ENCODE results near the gene NOL7.
A peak's percentile ranks its signal among the peaks of the same experiment; 100 is the strongest.

The NOL7 gene

DNA sequence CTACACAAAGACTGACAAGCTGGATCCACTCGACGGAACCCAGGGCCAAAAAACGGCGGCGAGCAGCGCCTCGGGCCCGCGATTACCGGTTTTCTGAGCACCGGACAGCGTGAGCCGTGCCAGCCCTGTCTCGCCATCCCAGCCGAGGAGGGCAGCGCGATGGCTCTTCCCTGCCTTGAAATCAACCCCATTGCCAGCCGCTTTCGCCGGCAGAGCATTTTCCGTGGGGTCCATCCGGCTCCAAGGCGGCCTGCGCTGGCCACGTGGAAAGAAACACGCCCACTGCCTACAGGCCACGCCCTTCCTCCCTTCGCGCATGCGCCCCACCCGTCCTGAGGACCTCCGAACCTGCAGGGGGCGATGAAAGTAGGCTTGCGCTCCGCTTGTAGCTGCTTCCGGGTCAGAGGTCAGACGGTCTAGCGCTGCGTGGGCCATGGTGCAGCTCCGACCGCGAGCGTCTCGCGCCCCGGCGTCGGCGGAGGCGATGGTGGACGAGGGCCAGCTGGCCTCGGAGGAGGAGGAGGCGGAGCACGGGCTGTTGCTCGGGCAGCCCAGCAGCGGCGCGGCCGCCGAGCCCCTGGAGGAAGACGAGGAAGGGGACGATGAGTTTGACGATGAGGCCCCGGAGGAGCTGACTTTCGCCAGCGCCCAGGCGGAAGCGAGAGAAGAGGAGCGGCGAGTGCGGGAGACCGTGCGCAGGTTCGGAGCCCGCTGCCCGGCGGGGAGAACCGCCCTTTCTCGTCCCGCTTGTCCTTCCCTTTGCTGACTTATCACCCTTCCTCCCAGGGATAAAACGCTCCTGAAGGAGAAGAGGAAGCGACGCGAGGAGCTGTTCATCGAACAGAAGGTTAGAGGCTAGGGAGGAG, at the start of gene NOL7:
NOL7 (plus strand) TSS at position 410 of the 866 bp plus-strand sequence; CDS start at position 434, 24 bp downstream.
- DNase-seq, result peak; percentile 96

DNA sequence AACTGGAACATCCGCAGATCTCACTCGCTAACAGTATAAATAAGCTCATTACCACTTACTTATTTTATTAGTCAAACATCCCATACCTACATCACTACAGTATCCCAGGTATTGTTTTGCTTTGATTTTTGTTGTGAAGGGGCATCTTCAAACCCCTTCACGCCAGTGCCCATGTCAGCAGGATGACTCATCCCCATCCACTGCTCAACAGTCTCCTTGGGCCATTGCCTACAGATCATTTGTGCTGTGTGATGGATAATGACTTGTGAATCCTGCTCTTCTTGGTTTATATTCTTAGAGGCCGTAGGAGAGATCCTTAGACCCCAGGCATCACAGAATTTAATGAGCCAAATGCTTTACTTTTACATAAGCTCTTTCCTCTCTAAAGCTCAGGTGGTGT, 49.2 kb upstream of the NOL7 start:
- no peak for DNase-seq

DNA sequence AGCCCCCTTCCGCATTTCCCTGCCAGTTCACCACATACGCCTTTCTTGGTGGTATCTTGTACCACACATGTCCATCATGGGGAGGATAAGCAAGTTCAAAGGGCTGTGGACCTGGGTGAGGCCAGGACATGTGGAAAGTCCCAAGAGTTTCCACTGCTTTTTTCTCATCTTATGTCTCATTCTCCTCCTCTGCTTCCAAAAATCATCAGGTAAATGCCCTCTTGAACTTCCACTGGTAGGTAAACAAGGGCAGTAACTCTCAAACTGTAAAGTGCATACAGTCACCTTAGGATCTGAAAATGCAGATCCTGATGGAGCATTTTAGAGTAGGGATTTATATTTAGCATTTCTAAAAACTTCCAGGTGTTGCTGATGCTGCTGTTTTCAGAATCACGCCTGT, 48.6 kb upstream of the NOL7 start:
- no peak for DNase-seq

DNA sequence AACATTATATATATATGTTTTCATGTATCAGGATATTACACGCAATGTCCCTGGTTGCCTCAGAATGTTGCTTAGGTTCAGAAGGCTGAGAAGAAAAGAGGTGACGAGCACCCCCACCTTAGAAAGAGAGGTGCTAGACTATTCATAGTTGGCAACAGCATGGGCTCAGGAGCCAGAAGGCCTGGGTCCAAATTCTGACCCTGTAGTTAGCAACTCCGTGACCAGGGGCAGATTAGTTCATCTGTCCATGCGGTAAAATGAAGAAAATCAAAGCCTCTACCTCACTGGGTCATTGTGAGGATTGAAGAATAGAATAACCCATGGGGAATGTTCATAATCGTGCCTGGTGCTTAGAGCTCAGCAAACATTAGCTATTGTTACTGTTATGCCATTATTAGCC, 46.2 kb upstream of the NOL7 start:
- DNase-seq, result no peak

DNA sequence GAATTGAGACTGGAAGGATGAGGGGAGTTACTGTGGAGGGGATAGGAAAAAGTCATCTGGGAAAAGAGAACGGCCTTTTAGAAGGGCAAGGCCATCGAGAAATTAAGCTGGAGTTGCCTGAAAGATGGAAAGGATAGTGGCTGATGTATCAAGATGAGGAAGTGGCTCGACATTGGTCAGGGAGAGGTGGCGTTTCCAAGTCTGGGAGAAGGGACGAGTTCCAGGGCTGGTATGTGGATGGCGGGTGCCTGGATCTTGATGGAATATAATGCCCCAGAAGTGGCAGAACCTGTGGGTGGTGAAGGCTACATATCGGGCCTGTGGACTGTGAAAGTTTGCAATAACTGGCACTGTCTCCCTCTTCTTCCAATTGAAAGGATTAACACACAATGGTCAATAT, 42.9 kb upstream of the NOL7 start:
- no peak for DNase-seq

DNA sequence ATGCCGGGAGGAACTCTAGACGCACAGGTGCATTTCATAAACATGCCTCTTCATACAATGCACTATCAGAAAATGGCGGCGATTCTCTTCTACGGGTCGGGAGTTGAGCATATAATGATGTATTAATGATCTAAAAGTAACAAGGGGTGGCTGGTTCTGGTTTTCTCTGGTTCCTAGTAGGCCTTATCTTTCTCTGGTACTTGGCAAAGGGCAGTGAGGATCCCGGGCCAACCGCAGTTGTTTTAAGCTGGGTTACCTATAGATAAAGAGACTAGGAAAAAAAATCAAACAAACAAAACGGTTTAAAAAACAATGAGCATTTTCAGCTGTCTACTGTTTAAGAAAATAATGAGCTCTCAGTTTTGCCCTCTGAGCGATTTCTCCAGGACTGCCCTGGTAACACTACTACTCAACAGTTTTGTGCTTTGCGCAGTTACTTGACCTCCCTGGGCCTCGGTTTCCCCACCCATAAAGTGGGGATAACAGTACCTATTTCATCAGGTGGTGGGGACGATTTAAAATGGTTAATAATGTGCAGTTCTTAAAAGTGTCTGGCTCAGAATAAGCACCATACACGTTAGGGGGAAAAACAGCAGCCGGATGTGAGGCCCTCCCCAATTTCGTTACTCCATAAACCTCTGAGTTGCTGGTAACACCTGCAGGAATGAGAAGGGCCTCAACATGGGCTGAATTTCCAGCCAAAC, 42.0 kb upstream of the NOL7 start:
- no peak for DNase-seq

DNA sequence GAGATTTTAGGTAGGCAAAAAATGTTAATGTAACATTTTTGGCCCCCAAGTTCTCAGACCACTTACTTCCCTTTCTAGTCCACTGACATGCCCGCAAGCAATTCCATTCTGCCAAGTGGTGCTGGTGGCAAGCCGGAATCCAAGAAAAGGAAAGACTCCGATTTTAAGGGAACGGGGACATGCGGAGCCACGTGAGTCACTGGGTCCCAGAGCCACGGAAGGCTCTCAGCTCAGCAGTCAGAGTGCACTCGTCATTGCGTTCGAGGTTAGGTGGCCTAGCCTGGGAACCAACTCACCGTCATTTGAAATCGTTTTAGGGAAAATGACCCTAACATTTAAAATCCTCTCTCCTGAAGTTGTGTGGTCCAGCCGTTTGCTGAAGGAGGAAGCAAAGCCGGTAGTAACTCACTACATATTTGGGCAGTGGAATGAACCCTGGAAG, 41.4 kb upstream of the NOL7 start:
- no peak for DNase-seq

DNA sequence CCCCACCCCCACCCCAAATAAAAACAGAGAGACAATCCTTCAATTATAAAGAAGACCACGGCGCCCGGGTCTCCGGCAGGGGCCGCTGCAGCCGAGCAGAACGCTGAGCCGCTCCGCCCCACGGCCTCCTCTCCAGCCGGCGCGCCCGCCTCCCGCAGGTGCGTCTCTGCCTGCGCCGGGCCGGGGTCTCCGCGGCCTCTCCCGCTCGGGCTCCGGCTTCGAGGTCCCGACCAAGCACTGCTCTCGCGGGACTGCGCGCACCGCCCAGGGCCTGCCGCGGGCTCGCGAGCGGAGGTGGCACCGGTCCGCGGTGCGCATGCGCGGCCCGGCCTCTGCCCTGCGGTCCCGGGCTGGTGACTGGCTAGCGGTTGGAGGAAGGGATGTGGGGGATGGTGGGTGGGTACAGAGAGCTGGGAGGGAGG, 41.0 kb upstream of the NOL7 start:
- DNase-seq, result peak; percentile 96

DNA sequence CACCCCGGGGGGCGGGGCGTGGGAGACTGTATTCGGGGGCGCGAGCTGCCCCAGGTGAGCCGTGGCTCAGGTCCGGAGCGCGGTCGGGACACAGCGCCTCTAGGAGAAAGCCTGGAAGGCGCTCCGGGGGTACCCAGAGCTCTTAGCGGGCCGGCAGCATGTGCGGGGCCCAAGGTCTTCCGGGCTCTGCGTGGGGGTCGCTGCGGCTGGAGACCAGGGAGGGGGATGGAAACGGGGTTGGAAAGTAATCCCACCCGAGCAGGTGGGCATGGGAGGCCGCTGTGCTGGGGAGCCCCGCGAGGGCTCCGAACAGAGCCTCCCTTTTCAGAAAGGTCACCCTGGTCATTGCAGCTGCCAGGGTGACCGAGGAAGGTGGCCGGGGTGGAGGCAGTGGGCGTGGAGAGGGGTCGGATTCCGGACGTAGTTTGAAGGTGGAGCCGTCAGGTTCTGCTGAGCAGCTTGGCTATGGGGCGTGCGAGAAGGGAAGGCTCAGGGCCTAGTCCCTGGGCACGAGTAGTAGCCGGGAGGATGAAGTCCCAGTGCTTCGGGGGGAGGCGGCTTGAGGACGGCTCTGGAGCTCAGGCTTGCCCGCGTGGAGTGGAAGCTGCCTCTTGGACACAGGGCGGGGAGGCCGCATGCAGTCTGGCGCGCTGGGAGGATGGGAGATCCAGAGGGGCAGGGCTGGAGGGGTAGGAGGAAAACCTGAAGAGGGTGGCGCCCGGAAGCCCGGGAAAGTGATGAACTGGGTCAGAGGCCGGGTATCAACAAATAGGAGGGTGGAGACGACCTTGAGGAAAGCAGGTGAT, 40.4 kb upstream of the NOL7 start, which contains the start of gene SIRT5:
SIRT5 (plus strand) TSS at position 31 of the 806 bp plus-strand sequence. CDS start 9,510 bp downstream, outside the sequence.
- DNase-seq, result peak; percentile 85

DNA sequence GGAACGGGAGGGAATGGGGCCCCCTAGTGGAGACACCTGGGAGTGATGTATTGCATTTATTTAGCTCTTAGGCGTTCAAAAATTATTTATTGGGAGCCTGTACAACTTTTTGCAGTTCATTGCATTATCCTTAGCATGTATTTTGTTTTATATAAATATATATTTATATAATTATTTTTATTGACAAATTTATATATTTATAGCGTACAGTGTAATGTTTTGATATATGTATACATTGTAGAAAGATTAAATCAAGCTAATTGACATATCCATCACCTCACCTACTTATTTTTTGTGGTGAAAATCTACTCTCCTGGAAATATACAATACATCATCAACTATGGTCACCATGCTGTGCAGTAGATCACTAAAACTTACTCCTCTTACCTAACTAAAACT, 39.8 kb upstream of the NOL7 start:
- no peak for DNase-seq

DNA sequence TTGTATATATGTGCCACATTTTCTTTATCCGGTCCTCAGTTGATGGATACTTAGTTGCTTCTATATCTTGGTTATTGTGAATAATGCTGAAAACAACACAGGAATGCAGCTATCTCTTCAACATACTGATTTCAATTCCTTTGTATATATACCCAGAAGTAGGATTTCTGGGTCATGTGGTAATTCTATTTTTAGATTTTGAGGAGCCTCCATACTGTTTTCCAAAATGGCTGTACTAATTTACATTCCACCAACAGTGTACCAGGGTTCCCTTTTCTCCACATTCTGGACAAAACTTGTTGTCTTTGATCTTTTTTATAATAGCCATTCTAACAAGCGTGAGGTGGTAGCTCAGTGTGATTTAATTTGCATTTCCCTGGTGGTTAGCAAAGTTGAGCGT, 39.1 kb upstream of the NOL7 start:
- DNase-seq, result no peak

DNA sequence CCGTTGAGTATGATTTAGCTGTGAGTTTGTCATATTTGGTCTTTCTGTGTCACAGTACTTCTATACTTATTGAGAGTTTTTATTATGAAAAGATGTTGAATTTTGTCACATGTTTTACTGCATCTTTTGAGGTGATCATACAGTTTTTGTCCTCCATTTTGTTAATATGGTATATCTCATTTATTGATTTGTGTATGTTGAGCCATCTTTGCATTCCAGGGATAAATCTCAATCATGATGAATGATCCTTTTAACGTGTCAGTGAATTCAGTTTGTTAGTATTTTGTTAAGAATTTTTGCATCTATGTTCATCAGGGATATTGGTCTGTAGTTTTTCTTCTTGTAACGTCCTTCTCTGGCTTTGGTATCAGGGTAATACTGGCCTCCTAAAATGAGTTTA, 37.2 kb upstream of the NOL7 start:
- no peak for DNase-seq

DNA sequence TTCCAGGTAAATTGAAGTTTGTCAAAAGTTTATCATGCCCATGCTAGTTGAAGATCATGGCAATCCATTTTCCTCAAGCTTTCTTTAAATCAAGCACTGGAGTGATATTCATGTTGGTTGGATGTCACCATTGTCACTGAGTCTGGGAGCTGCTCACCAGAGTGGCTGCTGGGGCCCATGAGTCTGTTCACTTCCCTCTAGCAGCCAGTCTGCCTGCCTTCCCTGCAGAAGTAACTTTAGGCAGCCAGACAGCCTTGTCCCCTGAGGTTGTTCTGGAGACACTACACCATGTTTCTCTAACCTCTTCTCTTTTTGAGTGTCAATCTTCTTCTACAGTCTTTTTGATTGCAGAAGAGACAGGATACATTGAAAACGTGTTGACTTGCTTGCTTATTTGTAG, 35.2 kb upstream of the NOL7 start:
- DNase-seq, result no peak

DNA sequence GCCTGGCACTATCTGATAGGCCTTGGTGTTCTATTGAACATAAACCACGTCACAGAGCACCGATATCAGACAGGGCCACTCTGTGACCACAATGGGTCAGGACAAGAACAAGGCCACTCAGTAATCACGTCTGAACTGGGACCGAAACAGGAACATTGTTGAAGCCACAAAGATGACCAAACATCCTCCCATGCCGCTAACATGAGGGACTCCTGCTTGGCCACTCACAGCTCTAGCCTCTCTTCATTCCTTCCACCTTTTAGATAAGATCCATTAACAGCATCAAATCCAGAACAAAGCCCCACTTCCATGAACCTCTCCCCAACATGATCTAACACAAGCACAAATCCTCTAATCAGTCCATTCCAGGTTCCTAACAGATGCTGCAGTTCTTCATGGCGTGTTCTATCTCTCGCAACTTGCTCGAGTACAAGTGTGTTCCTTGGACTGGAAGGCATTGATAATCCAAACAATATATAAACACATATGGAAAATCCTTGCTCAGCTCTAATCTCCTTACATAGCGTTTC, 33.4 kb upstream of the NOL7 start:
- no peak for DNase-seq

DNA sequence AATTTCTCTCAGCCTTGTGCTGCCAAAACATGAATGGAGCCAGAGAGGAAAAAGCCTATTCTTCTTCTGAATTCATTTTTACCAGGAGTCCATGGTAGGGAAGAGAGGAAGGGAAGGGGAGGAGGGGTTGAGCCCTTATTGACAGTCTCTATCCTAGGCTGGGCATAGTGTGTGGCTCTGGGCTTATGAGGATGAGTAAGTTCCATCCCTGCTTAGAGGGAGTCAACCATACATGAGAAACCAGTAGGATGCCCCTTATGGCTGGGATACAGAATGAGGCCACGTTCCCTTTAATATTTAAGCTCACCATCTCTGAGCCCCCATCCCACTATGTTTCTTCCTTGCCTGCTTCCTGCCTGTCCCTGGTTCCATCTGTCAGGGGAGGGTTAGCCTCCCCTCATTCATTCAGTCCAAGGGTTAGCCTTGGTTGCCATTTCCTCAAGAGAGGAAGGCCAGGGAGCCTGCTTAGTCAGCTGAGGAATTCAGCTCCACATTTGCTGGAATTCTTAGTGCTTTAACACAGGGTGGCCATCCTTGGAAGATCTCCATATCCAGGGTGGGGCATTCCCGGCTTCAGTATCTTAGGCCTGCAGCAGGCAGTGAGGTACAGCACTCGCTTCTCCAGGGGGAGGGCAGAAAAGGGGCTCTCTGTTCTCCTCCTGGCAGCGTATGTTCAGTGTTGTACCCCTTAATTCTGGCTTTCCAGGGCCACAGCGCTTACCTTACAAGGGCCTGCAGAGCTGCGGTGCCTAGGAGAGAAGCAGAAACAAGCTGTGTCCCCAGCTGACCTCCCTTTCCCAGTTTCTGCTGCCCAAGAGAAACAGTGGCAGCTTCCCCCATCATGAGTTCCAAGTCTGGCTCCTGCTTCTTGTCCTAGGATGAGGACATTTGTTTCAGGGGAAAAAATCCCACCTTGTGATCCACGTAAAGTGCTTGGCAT, 28.3 kb upstream of the NOL7 start:
- DNase-seq, result no peak

DNA sequence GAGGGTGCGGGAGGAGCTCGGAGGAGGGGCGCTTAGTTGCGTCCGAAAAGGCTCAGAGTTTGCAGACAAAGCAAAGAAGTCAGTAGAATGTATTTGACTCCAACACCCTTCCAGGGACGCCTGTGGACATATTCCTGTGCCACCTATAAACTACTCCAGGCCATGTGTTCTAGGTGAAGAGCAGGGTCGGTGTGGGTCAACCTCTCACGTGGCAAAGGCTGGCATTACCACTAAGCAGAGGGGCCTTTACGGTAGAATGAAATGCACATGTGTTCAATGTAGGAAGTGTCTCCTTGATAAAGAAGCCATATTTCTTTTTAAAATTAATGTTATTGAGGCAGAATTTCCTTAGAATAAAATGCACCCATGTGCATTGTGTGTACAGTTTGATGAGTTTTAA, 25.3 kb upstream of the NOL7 start:
- DNase-seq, result no peak

DNA sequence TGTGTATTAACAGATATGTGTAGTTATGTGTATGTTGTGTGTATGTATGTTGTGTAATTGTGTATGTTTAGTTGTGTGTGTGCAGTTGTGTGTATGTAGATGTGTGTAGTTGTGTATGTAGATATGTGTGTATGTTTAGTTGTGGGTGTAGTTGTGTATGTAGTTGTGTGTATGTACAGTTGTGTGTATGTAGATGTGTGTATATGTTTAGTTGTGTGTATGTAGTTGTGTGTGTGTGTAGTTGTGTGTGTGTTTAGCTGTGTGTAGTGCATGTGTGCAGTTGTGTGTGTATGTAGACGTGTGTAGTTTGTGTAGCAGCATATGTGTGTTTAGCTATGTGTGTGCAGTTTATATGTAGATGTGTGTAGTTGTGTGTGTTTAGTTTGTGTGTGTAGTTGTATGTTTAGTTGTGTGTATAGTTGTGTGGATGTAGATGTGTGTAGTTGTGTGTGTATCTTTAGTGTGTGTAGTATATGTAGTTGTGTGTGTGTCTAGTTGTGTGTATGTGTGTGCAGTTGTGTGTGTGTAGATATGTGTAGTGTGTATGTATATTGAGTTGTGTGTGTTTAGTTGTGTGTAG, 24.5 kb upstream of the NOL7 start:
- DNase-seq, result no peak

DNA sequence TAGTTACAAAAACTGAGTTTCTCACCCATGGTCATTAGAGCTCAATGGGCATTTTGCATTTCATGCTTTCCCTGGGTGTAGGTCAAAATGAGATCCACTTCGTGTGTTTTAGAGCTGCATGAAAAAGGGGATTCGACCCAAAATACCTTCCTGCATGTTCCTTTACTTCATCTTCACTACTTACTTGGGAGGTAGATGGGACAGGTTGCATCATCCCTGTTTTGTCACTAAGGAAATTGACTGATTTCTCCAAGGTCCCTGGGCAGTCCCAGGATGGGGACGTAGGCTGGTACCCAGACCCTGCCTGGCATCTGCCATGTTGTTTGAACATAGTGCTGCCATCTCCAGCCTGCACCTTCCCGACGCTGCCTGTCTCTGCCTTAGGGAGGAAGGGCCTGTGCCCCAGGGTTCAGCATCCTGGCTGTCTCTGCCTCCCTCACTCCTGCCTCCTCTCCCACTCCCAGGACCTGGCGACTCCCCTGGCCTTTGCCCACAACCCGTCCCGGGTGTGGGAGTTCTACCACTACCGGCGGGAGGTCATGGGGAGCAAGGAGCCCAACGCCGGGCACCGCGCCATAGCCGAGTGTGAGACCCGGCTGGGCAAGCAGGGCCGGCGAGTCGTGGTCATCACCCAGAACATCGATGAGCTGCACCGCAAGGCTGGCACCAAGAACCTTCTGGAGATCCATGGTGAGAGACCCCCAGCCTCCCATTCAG, 23.8 kb upstream of the NOL7 start:
- no peak for DNase-seq

DNA sequence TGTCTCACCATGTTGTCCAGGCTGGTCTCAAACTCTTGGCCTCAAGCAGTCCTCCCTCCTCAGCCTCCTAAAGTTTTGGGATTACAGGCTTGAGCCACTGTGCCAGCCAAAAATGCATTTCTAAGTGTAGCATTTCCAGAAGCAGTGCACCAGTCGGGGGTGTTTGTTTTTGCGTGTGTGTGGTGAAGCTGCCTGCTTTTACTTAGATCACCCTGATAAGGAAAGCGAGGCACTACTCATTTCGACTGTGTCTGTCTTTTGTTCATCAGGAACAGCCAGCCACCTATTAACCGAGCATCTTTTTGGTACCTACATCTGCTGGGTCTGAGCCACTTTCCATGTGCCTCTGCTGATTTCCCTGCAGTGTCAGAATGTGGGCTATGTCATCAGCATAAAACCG, 22.0 kb upstream of the NOL7 start:
- no peak for DNase-seq

DNA sequence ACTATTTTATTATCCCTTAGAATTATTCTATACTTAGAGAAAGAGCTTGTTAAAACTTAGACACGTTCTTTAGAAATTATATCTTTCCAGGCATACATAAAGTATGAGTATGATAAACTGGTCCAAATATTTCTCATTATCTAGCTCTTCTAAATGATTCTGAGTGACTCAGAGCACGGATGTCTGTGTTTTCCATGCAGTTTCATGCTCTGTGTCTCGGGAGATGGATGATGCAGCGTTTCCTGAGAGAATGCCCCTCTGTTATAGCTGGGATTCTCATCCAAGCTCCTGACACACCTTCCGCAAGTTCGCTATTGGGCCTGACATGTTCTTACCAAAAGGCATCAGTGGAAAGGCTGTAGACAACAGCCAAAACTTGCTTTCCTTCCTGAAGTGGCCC, 21.4 kb upstream of the NOL7 start:
- DNase-seq, result no peak

DNA sequence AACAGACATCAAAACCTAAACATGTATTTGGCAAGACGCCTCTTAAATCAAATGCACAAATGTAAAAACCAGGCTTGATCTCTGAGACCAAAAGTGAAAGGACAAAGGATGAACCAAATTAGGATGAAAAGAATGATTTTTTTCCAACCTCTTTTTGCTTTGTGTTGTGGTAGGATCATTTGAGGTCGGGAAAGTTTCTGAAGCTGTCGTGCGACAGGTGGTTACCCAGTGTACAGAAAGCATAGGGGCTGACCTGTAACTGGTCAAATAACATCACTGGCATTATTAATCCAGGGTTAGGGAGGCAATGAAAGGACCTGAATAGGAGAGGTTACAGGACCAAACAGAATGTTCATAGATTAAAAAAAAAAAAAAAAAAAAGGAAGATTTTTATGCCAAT, 18.1 kb upstream of the NOL7 start:
- no peak for DNase-seq

All from NCI-H1436 (cell line).